SK-N-MC (cell line): ENCODE results near the gene IZUMO4.

Experiments
- EZH2 ChIP-seq: fragments of 200-600 bp; sonication (generic); IDR thresholded peaks from one replicate; pipeline ENCODE4 v1.6.1; 2017; ENCODE audit warnings: antibody characterized with exemption
- POLR2AphosphoS5 ChIP-seq: IDR thresholded peaks from 2 replicates; pipeline ENCODE4 v1.6.1; 2012; ENCODE audit warnings: mild to moderate bottlenecking, low read depth, low read length, borderline replicate concordance

DNA sequence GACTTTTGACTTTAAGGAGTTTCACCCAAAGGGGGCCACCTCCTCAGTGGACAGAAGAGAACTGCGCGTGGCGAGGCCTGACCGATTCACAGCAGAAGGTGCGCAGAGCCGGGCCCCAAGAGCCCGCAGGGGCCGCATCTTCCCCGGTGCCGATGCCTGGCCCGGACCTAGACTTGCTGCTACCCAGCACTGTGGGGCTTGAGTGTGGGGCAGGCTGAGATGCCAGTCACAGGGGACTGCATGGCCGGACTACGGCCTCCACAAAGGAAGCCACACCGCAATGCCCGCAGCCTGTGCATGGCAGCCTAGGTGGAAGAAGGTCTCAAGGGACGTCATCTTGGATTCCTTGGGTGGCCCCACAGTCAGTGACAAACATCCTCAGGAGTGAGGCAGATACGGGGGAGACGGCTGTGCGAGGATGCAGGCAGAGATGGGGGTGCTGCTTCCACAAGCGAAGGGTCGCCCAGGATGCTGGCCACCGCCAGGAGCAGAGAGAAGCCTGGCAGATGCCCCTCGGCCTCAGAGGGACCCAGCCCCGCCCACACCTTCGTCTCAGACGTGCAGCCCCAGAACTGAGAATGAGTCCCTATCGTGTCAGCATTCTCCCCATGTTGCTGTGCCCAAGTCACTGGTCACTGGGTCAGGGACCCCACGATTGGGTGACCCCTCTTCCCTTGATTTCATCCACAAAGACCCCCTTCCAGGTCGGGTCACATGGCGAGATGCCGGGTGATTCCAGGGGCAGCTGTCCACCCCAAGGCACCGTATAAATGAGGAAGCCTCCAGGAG, 17.4 kb upstream of the IZUMO4 start:
- TF ChIP-seq EZH2 (no peak), POLR2AphosphoS5 (no peak)
